Measurements from ENCODE around the gene TTC23. TPM values are rescaled to one million over a fixed set of nuclear protein-coding genes. Genes with fewer than 3 reads are reported as not detected.

TTC23 gene
- total RNA-seq, 1 experiment from 2014 or later = 17.8 TPM

- TF ChIP-seq STAT6 (CRISPR knock-in tag; conservative IDR thresholded peaks at IDR 0.05; ENCODE audit: low read depth) (no peak), FOXK1 (CRISPR knock-in tag; IDR thresholded peaks at IDR 0.05) (peak; percentile 67), E2F4 (CRISPR knock-in tag; IDR thresholded peaks at IDR 0.05; ENCODE audit: borderline replicate concordance, low read depth) (peak; percentile 44; the same call in 1 of the 2 replicates), TEAD1 (CRISPR knock-in tag; IDR thresholded peaks at IDR 0.05) (peak; percentile 38; the same call in 1 of the 2 replicates), MXD4 (CRISPR knock-in tag; IDR thresholded peaks at IDR 0.05; ENCODE audit: borderline replicate concordance) (no peak), ZBTB21 (CRISPR knock-in tag; IDR thresholded peaks at IDR 0.05; ENCODE audit: borderline replicate concordance) (peak; percentile 44; the same call in 1 of the 2 replicates), E2F5 (CRISPR knock-in tag; IDR thresholded peaks at IDR 0.05) (peak; percentile 38; the same call in 1 of the 2 replicates), USF2 (CRISPR knock-in tag; IDR thresholded peaks at IDR 0.05) (peak; percentile 12; the same call in 1 of the 2 replicates), TP53 (CRISPR knock-in tag; IDR thresholded peaks at IDR 0.05) (peak; percentile 81), E2F1 (CRISPR knock-in tag; IDR thresholded peaks at IDR 0.05) (peak; percentile 82), RELA (CRISPR knock-in tag; IDR thresholded peaks at IDR 0.05; ENCODE audit: borderline replicate concordance) (peak; percentile 96), CDX4 (CRISPR knock-in tag; IDR thresholded peaks at IDR 0.05; ENCODE audit: borderline replicate concordance) (no peak), HMGXB4 (CRISPR knock-in tag; IDR thresholded peaks at IDR 0.05) (peak; percentile 80; the same call in 1 of the 2 replicates), RORB (CRISPR knock-in tag; IDR thresholded peaks at IDR 0.05) (no peak), GRHL2 (CRISPR knock-in tag; IDR thresholded peaks at IDR 0.05; ENCODE audit: insufficient replicate concordance, severe bottlenecking) (no peak), TCF7 (CRISPR knock-in tag; IDR thresholded peaks at IDR 0.05; ENCODE audit: low read depth) (no peak), MAX (CRISPR knock-in tag; IDR thresholded peaks at IDR 0.05) (peak; percentile 93), ZNF219 (CRISPR knock-in tag; IDR thresholded peaks at IDR 0.05; ENCODE audit: borderline replicate concordance) (0 out of 2 replicates have a peak, but pooled peaks have one; percentile 44), JUN (CRISPR knock-in tag; IDR thresholded peaks at IDR 0.05) (peak; percentile 87; the same call in 1 of the 2 replicates), ZNF232 (CRISPR knock-in tag; IDR thresholded peaks at IDR 0.05) (peak; percentile 64; the same call in 1 of the 2 replicates), USF1 (CRISPR knock-in tag; IDR thresholded peaks at IDR 0.05) (no peak), SMAD3 (CRISPR knock-in tag; IDR thresholded peaks at IDR 0.05; ENCODE audit: borderline replicate concordance) (0 out of 2 replicates have a peak, but pooled peaks have one; percentile 50), IRF1 (CRISPR knock-in tag; IDR thresholded peaks at IDR 0.05) (peak; percentile 72; the same call in 1 of the 2 replicates)
Observed at GRCh38 chr15:99105514-99106341, 143.7 kb downstream of the TTC23 start (continued).

Data from WTC11 (cell line).